ENCODE measurements around the gene FTCDNL1.

DNA sequence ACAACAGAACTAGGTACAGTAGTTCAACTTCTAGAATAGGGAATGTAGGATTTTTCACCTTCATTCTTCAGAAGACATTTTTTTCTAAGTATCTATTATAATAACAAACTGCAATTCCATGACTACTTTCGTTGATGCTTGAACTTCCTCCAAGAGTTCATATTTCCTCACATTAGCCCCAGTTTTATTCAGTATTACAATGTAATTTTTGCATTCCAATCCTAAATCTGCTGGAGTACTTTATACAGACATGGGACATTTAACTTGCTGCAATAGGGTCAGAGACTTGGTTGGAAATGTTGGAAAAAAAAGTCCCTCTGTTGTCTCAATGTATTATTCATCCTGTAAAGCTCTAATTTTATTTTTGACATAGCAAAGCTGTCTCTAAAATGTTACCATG, 19.6 kb upstream of the FTCDNL1 start:
- TF ChIP-seq, protein P1, sequence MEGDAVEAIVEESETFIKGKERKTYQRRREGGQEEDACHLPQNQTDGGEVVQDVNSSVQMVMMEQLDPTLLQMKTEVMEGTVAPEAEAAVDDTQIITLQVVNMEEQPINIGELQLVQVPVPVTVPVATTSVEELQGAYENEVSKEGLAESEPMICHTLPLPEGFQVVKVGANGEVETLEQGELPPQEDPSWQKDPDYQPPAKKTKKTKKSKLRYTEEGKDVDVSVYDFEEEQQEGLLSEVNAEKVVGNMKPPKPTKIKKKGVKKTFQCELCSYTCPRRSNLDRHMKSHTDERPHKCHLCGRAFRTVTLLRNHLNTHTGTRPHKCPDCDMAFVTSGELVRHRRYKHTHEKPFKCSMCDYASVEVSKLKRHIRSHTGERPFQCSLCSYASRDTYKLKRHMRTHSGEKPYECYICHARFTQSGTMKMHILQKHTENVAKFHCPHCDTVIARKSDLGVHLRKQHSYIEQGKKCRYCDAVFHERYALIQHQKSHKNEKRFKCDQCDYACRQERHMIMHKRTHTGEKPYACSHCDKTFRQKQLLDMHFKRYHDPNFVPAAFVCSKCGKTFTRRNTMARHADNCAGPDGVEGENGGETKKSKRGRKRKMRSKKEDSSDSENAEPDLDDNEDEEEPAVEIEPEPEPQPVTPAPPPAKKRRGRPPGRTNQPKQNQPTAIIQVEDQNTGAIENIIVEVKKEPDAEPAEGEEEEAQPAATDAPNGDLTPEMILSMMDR (IDR thresholded peaks at IDR 0.05; ENCODE audit: insufficient read depth, low read depth, low read length): no peak
- no peak for TF ChIP-seq EZH2 (IDR thresholded peaks at IDR 0.05; ENCODE audit: insufficient read depth, low read length)
